ENCODE data around the gene DQX1.

The DQX1 gene

DNA sequence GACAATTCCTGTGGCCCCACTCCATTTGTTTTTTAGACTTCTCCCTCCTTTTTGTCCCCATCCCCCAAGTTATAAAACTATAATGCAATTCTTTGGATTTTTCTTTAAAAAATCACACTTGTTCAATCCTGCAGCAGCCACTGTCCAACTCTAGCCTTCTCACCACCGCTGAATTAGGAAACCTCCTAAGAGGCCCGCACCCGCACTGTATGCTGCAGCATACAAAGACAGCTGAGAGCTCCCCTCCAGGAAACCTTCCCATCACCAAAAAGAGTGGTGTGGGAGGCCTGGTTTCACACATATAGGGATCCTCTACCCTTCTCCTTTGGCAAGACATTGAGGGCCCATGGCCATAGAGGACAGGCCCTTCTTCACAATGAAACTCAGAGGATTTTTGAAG, 21.4 kb downstream of the DQX1 start:
- H3K27me3 ChIP-seq (ENCODE audit: insufficient read depth, low read length), result peaks cover 76% of the 10 kb centered on the region
- H3K4me1 ChIP-seq (ENCODE audit: insufficient read depth, low read length), result peaks cover 32% of the 10 kb centered on the region
- peaks cover 14% of the 10 kb centered on the region for H3K36me3 ChIP-seq (ENCODE audit: insufficient read depth, low read length)
- no peak overlapping the region for H3K4me3 ChIP-seq (ENCODE audit: low read length)
- 97% methylated on average over 3 of the region's 3 CpGs for WGBS
- no peak overlapping the region for H3K27ac ChIP-seq (ENCODE audit: low read depth, low read length)
- no peaks in the 10 kb centered on the region for H3K9me3 ChIP-seq (ENCODE audit: insufficient read depth, low read depth, low read length)
- no peak overlapping the region for H3K9ac ChIP-seq (ENCODE audit: low read depth, low read length)

DNA sequence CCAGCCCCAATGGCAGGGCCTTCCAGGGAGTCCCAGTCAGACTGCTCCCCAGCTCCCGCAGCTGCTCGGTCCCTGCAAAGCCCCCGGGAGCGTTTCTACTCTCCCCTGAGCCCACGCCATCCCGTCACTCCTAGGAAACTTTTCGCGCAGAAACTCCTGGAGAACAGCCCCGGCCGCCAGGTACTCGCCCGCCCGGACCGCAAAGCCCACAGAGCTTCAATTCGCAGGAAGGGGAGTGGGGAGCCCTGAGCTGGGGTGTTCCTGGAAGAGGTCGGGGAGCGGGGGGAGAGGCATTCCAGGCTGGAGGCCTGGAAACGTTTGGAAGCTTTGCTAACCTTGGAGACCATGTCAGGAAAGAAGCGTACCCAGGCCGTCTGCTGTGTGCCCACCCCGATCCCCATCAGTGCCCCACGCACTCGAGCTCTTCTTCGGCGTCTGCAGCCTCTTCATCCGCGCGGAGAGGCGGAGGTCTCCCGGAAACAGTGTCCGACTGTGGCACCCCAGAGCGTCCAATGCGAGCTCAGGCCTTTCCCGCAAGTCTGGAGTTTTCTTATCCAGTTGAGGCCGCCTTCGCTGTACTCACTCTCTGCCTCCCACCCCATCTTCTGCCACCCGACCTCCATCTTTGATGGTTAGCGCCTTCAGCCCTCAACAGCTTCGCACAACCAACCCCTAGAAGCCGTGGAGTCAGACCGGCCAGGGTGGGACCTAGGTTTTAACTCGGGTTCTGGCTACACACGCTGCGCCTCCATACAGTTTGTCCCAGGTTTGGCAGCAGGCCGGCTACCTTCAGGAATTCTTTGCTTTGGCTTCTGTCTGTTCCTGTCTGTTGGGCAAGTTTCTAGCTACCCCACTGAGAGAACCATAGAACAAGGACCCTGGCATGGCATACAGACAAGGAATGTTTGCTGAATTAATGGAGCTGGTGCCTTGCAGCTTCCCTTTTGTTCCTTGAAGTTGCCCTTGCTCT, 22.2 kb downstream of the DQX1 start:
- WGBS, result 65% methylated on average over 45 of the region's 45 CpGs
- Histone ChIP-seq H3K9ac (ENCODE audit: low read depth, low read length) (0 out of 2 replicates have a peak overlapping the region, but pooled peaks have one; percentile 40), H3K36me3 (ENCODE audit: insufficient read depth, low read length) (peaks cover 14% of the 10 kb centered on the region), H3K27me3 (ENCODE audit: insufficient read depth, low read length) (peaks cover 76% of the 10 kb centered on the region), H3K4me3 (ENCODE audit: low read length) (peak overlapping the region; percentile 62), H3K9me3 (ENCODE audit: insufficient read depth, low read depth, low read length) (no peaks in the 10 kb centered on the region), H3K27ac (ENCODE audit: low read depth, low read length) (no peak overlapping the region), H3K4me1 (ENCODE audit: insufficient read depth, low read length) (peaks cover 32% of the 10 kb centered on the region)

DNA sequence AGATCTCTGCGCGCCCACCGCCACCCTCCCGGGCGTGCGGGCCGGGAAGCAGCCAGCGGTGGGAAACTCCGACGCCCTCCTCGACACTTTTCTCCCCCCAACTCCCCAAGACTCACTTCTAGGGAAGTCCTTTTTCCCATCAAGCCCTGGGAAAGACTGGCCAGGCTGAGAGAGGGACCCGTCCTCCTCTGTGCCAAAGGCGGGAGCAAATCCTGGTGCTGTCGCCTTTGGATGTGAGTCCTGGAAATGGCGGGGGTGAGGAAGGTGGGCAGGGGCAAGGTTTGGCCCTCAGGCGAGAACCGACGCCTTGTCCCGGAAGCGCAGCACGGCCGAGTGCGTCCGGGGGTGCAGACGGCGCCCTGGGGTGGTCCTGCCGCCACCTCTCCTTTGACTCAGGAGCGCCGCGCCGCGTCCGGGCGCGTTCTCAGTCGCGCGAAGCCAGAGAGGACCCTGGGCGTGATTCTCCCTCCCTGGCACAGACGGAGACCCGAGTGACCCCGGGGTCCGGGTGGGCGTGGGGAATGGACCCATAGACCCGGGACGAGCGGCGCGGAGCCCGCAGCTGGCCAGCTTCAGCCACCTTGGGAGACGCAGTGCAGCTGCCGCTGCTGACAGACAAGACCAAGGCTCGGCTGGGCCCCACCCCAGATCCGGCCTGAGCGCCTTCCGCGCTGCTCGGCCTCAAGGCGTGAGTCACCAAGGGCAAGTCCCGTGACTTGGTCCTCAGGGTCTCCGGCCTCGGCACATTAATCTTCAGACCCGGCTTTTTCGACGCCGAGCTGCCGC, 23.1 kb downstream of the DQX1 start:
- Histone ChIP-seq H3K9ac (ENCODE audit: low read depth, low read length) (0 out of 2 replicates have a peak overlapping the region, but pooled peaks have one; percentile 40), H3K9me3 (ENCODE audit: insufficient read depth, low read depth, low read length) (no peaks in the 10 kb centered on the region), H3K4me3 (ENCODE audit: low read length) (peak overlapping the region; percentile 62), H3K4me1 (ENCODE audit: insufficient read depth, low read length) (peaks cover 26% of the 10 kb centered on the region), H3K27ac (ENCODE audit: low read depth, low read length) (no peak overlapping the region), H3K36me3 (ENCODE audit: insufficient read depth, low read length) (peaks cover 14% of the 10 kb centered on the region), H3K27me3 (ENCODE audit: insufficient read depth, low read length) (peaks cover 79% of the 10 kb centered on the region)
- WGBS, result 2% methylated on average over 67 of the region's 67 CpGs

DNA sequence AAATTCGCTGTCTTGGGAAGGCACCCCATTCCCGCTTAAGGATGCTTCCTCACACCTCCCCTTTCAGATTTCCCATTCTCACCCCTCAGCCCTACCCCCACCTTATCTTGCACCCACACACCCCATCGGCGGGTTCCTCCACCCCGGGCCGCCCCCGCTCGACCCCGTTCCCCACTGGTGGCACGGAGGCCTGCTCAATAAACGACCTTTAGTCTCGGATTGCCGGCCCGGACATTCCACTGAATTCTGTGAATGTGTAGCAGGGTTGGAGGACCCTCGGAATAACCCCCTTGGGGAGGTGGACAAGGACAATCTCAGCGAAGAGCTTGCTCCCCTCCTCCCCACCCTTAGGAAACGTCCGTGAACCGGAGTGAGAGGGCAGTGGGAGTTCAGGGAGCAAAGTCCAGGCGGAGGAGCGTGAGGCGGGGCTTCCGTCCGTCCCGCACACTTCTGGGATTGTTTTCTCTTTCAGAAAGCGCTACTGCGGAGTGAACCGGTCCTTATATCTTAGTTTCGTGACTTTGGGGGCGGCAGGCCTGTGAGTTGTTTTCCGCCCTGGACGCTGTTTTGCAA, 23.8 kb downstream of the DQX1 start:
- Histone ChIP-seq H3K4me3 (ENCODE audit: low read length) (peak overlapping the region; percentile 62), H3K36me3 (ENCODE audit: insufficient read depth, low read length) (peaks cover 14% of the 10 kb centered on the region), H3K4me1 (ENCODE audit: insufficient read depth, low read length) (peaks cover 26% of the 10 kb centered on the region), H3K9ac (ENCODE audit: low read depth, low read length) (0 out of 2 replicates have a peak overlapping the region, but pooled peaks have one; percentile 40), H3K27ac (ENCODE audit: low read depth, low read length) (no peak overlapping the region), H3K27me3 (ENCODE audit: insufficient read depth, low read length) (peaks cover 86% of the 10 kb centered on the region), H3K9me3 (ENCODE audit: insufficient read depth, low read depth, low read length) (no peaks in the 10 kb centered on the region)
- 11% methylated on average over 31 of the region's 32 CpGs for WGBS

DNA sequence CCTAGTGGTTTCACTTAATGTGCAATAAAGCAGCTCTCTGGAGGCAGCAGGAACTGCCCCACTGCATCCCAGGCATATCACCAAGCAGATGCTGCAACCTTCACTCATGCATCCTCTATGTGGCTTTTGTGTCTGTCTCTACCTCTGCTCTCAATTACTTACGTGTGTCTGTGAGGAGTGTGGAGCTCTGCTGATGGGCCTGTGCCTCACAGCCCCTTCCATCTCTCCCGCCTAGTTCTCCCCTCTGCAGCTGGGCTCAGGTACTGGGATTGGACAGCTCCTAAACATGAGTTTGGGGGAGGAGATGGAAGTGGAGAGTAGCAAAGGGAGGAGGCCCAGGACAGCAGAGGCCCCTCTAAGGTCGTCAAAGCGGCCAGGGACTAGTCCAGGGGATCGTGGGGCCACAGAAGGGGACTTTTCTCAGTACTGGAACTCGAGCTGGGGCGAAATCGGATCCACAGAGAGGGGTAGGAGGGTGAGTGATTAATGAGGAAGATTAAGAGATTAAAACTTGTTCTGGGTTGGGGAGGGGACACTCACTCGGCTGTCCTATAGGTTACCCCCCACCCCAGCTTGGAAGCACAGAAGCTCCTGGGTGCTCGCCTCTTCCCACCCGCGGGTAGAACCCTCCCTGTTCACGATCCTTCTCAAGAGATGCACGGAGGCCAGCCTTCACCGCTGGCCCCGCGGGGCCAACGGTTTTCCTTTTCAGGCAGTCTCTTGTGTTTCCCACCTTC, 24.5 kb downstream of the DQX1 start:
- no peaks in the 10 kb centered on the region for H3K9me3 ChIP-seq (ENCODE audit: insufficient read depth, low read depth, low read length)
- peak overlapping the region; percentile 62; the same call in 1 of the 2 replicates for H3K4me3 ChIP-seq (ENCODE audit: low read length)
- WGBS, result 45% methylated on average over 17 of the region's 18 CpGs
- H3K27ac ChIP-seq (ENCODE audit: low read depth, low read length), result no peak overlapping the region
- no peak overlapping the region for H3K9ac ChIP-seq (ENCODE audit: low read depth, low read length)
- peaks cover 14% of the 10 kb centered on the region for H3K36me3 ChIP-seq (ENCODE audit: insufficient read depth, low read length)
- H3K4me1 ChIP-seq (ENCODE audit: insufficient read depth, low read length), result peaks cover 22% of the 10 kb centered on the region
- H3K27me3 ChIP-seq (ENCODE audit: insufficient read depth, low read length), result peaks cover 93% of the 10 kb centered on the region

DNA sequence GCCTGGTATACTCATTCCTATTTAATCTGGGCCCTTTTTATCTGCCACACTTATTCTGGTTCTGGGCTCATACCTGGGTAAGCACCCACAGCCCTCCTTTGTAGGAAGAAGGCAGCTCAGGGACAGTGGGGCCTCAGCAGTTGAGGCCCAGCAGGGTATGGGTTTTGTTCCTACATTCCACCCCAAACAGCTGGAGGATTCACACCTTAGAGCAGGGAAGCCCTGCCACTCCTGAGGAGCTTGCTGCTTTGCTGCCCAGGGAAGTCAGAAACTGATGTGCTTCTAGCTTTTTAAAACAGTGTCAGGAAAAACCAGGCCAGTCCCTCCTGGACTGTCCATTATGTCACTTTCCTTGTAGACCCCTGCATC, 25.5 kb downstream of the DQX1 start:
- Histone ChIP-seq H3K27me3 (ENCODE audit: insufficient read depth, low read length) (peaks cover 100% of the 10 kb centered on the region), H3K27ac (ENCODE audit: low read depth, low read length) (no peak overlapping the region), H3K9me3 (ENCODE audit: insufficient read depth, low read depth, low read length) (no peaks in the 10 kb centered on the region), H3K4me3 (ENCODE audit: low read length) (no peak overlapping the region), H3K36me3 (ENCODE audit: insufficient read depth, low read length) (peaks cover 10% of the 10 kb centered on the region), H3K9ac (ENCODE audit: low read depth, low read length) (no peak overlapping the region), H3K4me1 (ENCODE audit: insufficient read depth, low read length) (peaks cover 21% of the 10 kb centered on the region)

DNA sequence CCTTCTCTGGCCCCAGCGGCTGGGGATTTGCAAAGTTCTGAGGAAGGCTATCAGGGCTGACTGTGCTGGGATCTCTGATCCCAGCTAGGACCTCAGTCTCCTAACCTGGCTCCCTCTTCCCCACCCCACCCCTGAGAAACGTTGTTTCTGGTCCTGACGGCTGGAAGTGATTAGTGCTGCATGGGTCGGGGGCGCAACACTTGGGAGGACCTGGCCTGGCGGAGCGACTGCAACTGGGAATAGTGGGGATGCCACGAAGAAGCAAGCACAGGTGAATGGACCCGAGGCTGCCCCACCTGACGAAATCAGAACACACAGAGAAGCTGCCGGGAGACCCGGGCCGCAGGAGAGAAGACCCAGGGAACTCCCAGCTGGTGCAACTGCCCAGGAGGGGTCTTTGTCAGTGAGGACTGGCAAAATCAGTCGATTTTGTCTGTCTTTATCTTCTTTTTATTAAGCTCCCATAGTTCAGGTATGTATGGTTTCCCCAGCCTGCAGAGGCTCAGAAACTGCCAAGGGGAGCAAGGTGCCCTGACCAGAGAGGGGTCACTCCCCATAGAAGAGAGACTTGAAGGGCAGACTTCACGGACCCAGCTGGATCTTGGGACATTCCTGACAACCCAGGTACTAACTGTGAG, 26.0 kb downstream of the DQX1 start:
- Histone ChIP-seq H3K9ac (ENCODE audit: low read depth, low read length) (no peak overlapping the region), H3K4me1 (ENCODE audit: insufficient read depth, low read length) (peaks cover 21% of the 10 kb centered on the region), H3K4me3 (ENCODE audit: low read length) (peak overlapping the region; percentile 46), H3K27me3 (ENCODE audit: insufficient read depth, low read length) (peaks cover 100% of the 10 kb centered on the region), H3K36me3 (ENCODE audit: insufficient read depth, low read length) (peaks cover 5% of the 10 kb centered on the region; the same call in 1 of the 2 replicates), H3K27ac (ENCODE audit: low read depth, low read length) (no peak overlapping the region), H3K9me3 (ENCODE audit: insufficient read depth, low read depth, low read length) (no peaks in the 10 kb centered on the region)
- WGBS, result 30% methylated on average over 15 of the region's 15 CpGs

DNA sequence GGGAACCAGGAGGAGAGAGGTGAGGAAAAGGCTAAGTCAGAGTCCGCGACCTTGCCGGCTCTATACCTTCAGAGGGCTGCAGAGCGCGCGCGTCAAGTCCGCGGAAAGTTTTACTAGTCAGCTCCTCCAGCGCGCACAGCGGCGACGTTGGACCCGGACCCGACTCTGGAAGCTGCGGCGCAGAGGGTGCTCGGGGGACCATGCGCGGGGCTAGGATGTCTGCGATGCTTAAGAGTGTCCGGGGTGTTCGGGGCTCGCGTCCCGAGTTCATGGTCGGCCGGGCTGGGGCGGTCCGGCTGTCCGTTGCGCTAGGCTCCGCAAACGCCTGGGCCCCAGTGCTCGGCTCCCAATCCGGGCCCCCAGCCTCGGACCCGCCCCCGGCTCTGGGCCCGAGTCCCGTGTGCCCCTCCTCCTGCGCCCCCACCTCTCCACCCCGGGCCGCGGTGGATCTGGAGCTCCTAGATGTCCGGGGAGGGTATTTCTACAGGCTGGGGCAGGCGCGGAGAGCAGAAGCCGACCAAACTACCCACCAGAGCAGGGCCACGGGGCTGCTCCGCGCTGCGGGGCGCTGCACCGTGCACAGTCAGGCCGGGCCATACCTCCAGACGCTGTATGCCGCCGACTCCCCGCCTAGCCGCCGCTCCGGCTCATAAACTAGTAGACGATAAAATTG, 26.6 kb downstream of the DQX1 start, which contains the start of gene LBX2:
LBX2 (minus strand) TSS at position 337 of the 673 bp plus-strand sequence; CDS start at position 271, 66 bp downstream.
- Histone ChIP-seq H3K9ac (ENCODE audit: low read depth, low read length) (peak within 1 kb of the TSS; percentile 22), H3K27ac (ENCODE audit: low read depth, low read length) (no peak within 1 kb of the TSS), H3K36me3 (ENCODE audit: insufficient read depth, low read length) (no peaks in the 10 kb centered on the region), H3K9me3 (ENCODE audit: insufficient read depth, low read depth, low read length) (no peaks in the 10 kb centered on the region), H3K4me1 (ENCODE audit: insufficient read depth, low read length) (peaks cover 21% of the 10 kb centered on the region), H3K4me3 (ENCODE audit: low read length) (peak within 1 kb of the TSS; percentile 46), H3K27me3 (ENCODE audit: insufficient read depth, low read length) (peaks cover 96% of the 10 kb centered on the region)
- WGBS, result 1% methylated on average over 65 of the region's 65 CpGs

DNA sequence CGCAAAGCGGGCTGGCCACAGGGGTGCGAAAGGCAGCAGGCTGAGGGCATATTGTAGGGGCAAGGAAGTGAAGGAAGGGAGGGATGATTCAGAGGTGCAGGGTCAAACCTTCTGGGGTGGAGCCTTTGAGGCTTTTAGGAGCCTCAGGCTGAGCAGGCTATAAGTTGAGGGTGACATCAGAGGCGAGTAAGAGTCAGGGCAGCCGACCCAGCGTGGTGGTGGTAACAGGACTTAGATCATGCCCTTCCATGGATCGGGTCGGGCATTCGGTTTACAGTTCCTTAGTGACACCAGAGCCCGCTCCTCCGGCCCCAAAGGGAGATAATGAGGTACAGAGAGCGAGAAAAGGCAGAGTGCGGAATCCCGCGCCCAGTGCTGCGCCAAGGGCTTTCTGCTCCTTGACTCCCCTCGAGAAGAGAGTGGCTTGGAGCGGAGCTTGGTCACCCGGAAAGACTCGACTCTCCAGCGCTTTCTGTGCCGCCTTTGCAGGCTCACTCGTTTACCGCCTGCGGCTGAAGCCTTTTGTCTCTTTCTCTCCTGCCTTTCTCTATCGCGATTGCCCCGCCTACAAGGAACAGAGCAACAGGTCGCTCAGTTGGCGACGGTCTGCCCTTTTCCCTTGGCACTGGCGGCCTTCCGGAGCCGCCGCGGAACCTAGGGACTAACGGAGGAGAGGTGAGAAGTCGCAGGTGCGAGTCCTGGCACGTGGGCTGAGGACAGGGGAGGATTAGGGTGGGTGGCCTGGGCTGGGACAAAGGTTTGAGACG, 27.3 kb downstream of the DQX1 start:
- peaks cover 89% of the 10 kb centered on the region for H3K27me3 ChIP-seq (ENCODE audit: insufficient read depth, low read length)
- H3K4me1 ChIP-seq (ENCODE audit: insufficient read depth, low read length), result peaks cover 15% of the 10 kb centered on the region
- peak overlapping the region; percentile 22 for H3K9ac ChIP-seq (ENCODE audit: low read depth, low read length)
- peak overlapping the region; percentile 46 for H3K4me3 ChIP-seq (ENCODE audit: low read length)
- H3K27ac ChIP-seq (ENCODE audit: low read depth, low read length), result no peak overlapping the region
- peaks cover 6% of the 10 kb centered on the region for H3K36me3 ChIP-seq (ENCODE audit: insufficient read depth, low read length)
- 1% methylated on average over 41 of the region's 41 CpGs for WGBS
- no peaks in the 10 kb centered on the region for H3K9me3 ChIP-seq (ENCODE audit: insufficient read depth, low read depth, low read length)

Data from HUES64 (cell line).